Measurements from ENCODE around the gene SLC38A10. TPM values are rescaled to one million over a fixed set of nuclear protein-coding genes. Genes with fewer than 3 reads are reported as not detected.

Gene SLC38A10
- total and polyA plus RNA-seq, 2 of the 4 experiments (the other 2 are of a cell fraction), result 12.7 to 46.7 TPM

GRCh38 chr17:81233811-81234505, 61.1 kb downstream of the SLC38A10 start:
- BruUV-seq (replicated peaks), result no TSS peak
- H3K9me1 ChIP-seq (ENCODE audit: insufficient read depth, low read length), result 0 out of 2 replicates have a peak, but pooled peaks cover 5% of the 10 kb centered on the region
- H2AK9ac ChIP-seq (replicated peaks; ENCODE audit: low read depth, low read length, poor library complexity), result no peak overlapping the region
- H2BK15ac ChIP-seq (ENCODE audit: low read depth, low read length), result no peak overlapping the region
- DNase-seq (no peak), ATAC-seq (ENCODE audit: low read depth) (no peak)
- H3K56ac ChIP-seq (ENCODE audit: extremely low read depth, insufficient read depth, low read length), result no peak overlapping the region
- no peak overlapping the region for H3K27ac ChIP-seq (ENCODE audit: insufficient read depth, low read length)
- no peak overlapping the region for H4K91ac ChIP-seq (ENCODE audit: insufficient read depth, low read depth, low read length)
- no peak overlapping the region for H3K23ac ChIP-seq (ENCODE audit: low read depth, low read length)
- H2AFZ ChIP-seq (replicated peaks; ENCODE audit: low read length, poor library complexity), result no peak overlapping the region
- no peak for TF ChIP-seq MAFK (IDR thresholded peaks at IDR 0.05; ENCODE audit: low read depth, low read length)
- TF ChIP-seq MXI1 (IDR thresholded peaks at IDR 0.05; ENCODE audit: borderline replicate concordance, low read depth, low read length), result no peak
- TF ChIP-seq CEBPB (IDR thresholded peaks at IDR 0.05; ENCODE audit: low read depth, low read length), result no peak
- no peak for TF ChIP-seq RAD21 (IDR thresholded peaks at IDR 0.05; ENCODE audit: low read length)
- no peak for TF ChIP-seq BHLHE40 (IDR thresholded peaks at IDR 0.05; ENCODE audit: low read depth, low read length)
- no peak for TF ChIP-seq ELK1 (IDR thresholded peaks at IDR 0.05; ENCODE audit: borderline replicate concordance, low read depth, low read length)
- no peak for TF ChIP-seq CTCF (conservative IDR thresholded peaks at IDR 0.05; ENCODE audit: low read depth, low read length)
- TF ChIP-seq POLR2A (IDR thresholded peaks at IDR 0.05; ENCODE audit: low read depth, low read length), result no peak
- TF ChIP-seq NFE2L2 (IDR thresholded peaks at IDR 0.05; ENCODE audit: low read depth, low read length), result no peak
- TF ChIP-seq MAZ (IDR thresholded peaks at IDR 0.05; ENCODE audit: borderline replicate concordance, low read depth, low read length), result no peak
- TF ChIP-seq RFX5 (IDR thresholded peaks at IDR 0.05; ENCODE audit: low read depth, low read length), result no peak
- no peak for TF ChIP-seq RCOR1 (IDR thresholded peaks at IDR 0.05; ENCODE audit: insufficient replicate concordance, low read length)
- TF ChIP-seq FOS (IDR thresholded peaks at IDR 0.05; ENCODE audit: low read depth, low read length), result no peak
- TF ChIP-seq CHD1 (IDR thresholded peaks at IDR 0.05; ENCODE audit: low read depth, low read length), result no peak
- H2BK20ac ChIP-seq (ENCODE audit: low read depth, low read length), result no peak overlapping the region
- H3K4me1 ChIP-seq (ENCODE audit: control insufficient read depth, insufficient read depth, low read length), result peaks cover 8% of the 10 kb centered on the region
- no peak overlapping the region for H3K14ac ChIP-seq (replicated peaks; ENCODE audit: low read depth, low read length)
- CTCF ChIA-PET, result no interaction called here
- H4K20me1 ChIP-seq (ENCODE audit: insufficient read depth, low read length), result peaks cover 39% of the 10 kb centered on the region
- H3K9ac ChIP-seq (ENCODE audit: low read depth, low read length), result no peak overlapping the region
- POLR2A ChIA-PET (ENCODE audit: unreplicated experiment), result no interaction called here
- H3K4ac ChIP-seq (ENCODE audit: low read depth, low read length), result no peak overlapping the region
- H2BK120ac ChIP-seq (ENCODE audit: low read depth, low read length), result no peak overlapping the region
- no peak overlapping the region for H4K8ac ChIP-seq (ENCODE audit: low read depth in 2 of 2, low read length in 2 of 2)
- peaks cover 17 to 53% of the 10 kb centered on the region in 2 experiments for H3K79me1 ChIP-seq (ENCODE audit: low read depth in 1 of 2, low read length in 2 of 2)
- H3K9me3 ChIP-seq (ENCODE audit: control insufficient read depth, insufficient read depth, low read length), result no peaks in the 10 kb centered on the region
- H3K18ac ChIP-seq (ENCODE audit: low read depth, low read length), result no peak overlapping the region
- H3K27me3 ChIP-seq (ENCODE audit: control insufficient read depth, insufficient read depth, low read length), result no peaks in the 10 kb centered on the region
- no peak overlapping the region for H4K5ac ChIP-seq (ENCODE audit: low read depth, low read length)
- no peak overlapping the region for H3K4me2 ChIP-seq (ENCODE audit: low read depth, low read length)
- H2BK5ac ChIP-seq (ENCODE audit: low read depth, low read length, poor library complexity, severe bottlenecking), result no peak overlapping the region
- intact Hi-C loops (cut with micrococcal nuclease), result no loop called here
- dilution Hi-C loops (cut with HindIII; ENCODE audit: low sequenced_read_pairs, unreplicated experiment), result no loop called here
- H2AK5ac ChIP-seq (ENCODE audit: low read depth, low read length), result no peak overlapping the region
- H3K36me3 ChIP-seq (ENCODE audit: control insufficient read depth, insufficient read depth, low read length), result peaks cover 35% of the 10 kb centered on the region
- 79% methylated on average over 4 of the region's 21 CpGs; no CpG with 5 or more reads in 1 of the 2 experiments for WGBS, 2 experiments (ENCODE audit: extremely low coverage in 2 of 2, insufficient read length in 1 of 2)
- in situ Hi-C loops (cut with MboI; ENCODE audit: low sequenced_read_pairs), result no loop called here
- no peak overlapping the region for H3K4me3 ChIP-seq (ENCODE audit: insufficient read depth, low read depth, low read length)

Measured in IMR-90 (cell line).